GM08714 (cell line): ENCODE measurements around the gene DCBLD2.

Experiments used
- H3K4me3 ChIP-seq: fragments of 200-500 bp; sonication (Bioruptor generic); 2 replicates; pipeline ENCODE4 v1.5.1; 2014; ENCODE audit warnings: mild to moderate bottlenecking, low read length, inconsistent platforms
- ZNF274 ChIP-seq: IDR thresholded peaks from 2 replicates; pipeline ENCODE4 v1.6.1; 2012; ENCODE audit warnings: mild to moderate bottlenecking, low read depth, low read length

The DCBLD2 gene

DNA sequence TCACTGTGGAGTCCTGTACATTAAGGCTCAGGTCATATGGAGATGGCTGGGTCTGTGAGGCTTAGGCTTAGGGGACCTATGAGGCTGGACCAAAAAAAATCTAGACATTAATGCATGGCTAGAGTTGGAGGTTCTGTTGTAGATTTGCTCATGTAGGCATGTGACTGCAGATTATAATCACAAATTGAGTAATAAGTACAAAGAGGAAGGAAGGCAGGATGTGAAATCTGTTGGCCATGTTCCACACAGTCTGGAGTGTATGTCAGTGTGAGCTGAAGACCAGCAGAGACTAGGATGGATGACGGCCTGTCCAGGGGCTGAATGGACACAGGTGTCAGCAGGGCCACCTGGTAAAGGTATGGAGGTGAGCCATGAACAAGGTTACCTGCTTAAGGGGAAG, 138.4 kb downstream of the DCBLD2 start, which contains the start of gene ST3GAL6:
Gene ST3GAL6, plus strand, starts transcription at position 265 of the 400 bp plus-strand sequence. CDS start 5,101 bp downstream, outside the sequence.
- TF ChIP-seq ZNF274, result no peak
- H3K4me3 ChIP-seq, result peak within 1 kb of the TSS; percentile 11; the same call in 1 of the 2 replicates

DNA sequence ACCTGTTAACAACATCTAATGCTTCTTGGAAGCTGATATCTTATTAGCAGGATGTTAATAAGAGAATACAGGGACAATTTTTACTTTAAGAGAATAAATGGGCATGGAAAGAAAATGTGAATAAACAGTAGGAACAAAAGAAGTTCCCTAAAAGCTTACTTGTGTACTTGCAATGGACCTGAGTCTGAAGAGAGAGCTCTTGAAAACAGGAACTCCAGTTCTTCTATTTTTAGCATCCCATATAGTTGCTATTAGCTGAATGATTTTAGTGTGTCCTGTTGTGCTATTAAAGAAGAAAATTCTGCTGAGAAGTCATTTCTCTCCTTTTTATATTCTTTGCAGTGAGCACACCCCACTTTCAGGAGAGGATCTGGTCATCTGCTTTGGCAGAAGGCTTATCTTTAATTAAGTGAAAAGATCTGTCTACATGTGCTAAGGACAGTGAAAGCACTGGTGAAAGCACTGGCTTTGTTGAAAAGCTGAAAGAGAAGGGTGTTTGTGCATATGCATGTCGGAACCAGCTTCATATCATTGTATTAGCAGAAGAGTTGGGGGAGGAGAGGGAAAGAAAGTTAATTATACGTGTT, 139.8 kb downstream of the DCBLD2 start:
- H3K4me3 ChIP-seq, result no peak overlapping the region
- TF ChIP-seq ZNF274, result no peak

DNA sequence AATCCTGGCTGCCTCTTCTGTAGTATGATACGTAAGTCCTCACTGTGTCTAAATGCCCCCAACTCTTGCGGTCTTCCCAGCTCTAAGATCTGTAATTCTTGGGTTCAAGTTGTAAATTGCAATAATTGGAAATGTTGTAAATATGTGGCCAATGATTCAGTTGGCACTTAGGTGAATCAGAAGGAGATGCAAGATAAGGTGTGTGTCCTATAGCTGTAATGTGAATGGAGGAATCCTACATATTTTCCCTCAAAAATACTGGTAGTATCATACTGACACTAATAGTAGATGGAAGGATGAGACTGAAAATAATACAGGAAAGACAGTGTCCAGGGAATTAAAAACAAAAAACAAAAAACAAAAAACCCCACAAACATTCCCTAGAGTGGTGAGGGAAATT, 141.9 kb downstream of the DCBLD2 start:
- no peak overlapping the region for H3K4me3 ChIP-seq

DNA sequence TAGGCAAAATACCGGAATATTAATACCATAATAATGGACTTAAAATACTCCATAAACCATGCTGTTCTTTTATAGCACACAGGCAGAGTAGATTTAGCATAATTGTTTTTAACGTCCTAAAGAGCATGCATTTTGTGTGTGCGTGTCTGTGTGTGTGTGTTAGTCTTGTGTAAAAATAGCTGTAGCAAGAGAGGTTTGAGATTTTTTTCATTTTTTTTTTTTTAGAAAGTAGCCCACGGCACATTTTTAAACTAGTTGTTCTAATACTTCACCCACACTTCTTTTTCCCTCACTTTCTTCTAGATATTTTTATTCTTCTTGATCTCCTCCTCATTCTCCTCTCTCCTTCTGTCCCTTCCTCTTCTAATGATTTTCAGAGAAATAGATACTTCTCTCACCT, 145.9 kb downstream of the DCBLD2 start:
- TF ChIP-seq ZNF274, result no peak
- no peak overlapping the region for H3K4me3 ChIP-seq

More for the DNA sequence above, 141.9 kb downstream of the DCBLD2 start:
- TF ChIP-seq ZNF274, result no peak

DNA sequence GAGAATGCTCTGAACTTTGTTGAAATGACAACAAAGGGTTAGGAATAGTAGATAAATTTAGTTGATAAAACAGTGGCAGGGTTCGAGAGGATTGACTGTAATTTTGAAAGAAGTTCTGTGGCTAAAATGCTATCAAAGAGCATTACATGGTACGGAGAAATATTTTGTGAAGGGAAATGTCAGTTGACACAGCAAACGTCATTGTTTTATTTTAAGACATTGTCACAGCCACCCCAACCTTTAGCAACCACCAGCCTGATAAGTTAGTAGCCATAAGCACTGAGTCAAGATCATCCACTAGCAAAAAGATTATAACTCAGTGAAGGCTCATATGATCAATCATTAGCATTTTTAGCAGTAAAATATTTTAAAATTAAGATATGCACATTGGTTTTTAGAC, 147.0 kb downstream of the DCBLD2 start:
- no peak overlapping the region for H3K4me3 ChIP-seq
- TF ChIP-seq ZNF274, result no peak

DNA sequence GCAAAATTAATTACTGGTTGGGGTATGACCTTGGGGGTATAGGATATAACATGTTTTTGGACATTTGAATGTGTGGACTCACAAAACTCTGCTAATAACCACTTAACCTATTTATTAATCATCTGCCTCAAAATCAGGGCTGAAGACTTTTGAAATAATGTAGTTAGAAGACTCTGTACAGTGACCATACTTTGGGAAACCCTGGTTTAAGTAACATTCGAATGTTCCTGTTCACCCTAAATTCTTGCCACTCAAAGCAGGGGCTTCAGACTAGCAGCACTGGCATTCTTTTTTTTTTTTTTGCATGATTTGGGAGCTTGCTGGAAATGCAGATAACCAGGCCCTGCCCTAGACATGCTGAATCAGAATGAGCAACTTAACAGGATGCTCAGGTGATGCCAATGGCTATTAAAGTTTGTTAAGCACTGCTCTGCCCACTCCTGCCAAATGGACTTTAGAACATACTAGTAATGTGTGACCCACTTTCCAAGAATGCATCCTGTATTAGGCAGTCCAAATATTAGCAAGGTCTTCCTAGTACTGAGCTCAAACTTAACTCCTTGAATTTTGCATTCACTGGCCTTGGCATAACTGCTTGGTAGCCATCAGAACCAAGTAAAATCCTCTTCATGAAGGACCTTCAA, 151.1 kb downstream of the DCBLD2 start:
- no peak for TF ChIP-seq ZNF274
- H3K4me3 ChIP-seq, result no peak overlapping the region

DNA sequence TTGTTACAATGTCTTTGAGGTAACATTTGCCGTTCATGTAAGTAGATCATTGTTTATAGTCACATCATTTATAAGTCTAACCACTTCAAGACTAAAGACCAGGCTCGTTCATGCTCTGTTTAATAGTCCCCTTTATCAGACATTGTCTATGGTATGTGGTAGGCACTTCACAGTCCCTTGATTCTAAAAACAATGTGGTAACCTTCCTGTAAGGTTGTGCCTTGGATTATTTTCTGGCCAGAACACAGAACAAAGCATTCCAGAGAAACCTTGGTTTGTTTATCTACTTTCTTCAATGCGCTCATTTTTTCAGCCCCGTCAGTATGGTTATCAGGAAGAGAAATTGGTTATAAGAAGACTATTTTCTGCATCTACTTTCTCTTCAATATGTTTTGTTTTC, 154.6 kb downstream of the DCBLD2 start:
- no peak for TF ChIP-seq ZNF274
- no peak overlapping the region for H3K4me3 ChIP-seq

DNA sequence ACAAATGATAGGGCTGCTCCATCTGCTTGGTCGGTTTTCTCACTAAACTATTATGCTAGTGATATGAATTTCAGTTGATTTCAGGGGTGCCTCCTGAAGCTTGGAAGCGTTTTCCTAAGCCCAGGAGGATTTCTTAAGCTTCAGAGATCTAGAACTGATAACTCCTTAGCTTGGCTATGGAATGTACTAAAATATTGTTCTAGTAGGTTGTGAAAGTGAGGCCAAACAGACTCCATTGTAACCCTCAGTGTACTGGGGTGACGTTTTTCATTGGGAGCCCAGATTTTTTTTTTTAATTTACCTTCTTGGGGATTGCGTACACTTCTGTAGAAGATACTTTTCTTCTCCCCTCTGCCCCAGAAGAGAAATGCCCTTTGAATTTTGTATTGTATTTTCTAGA, 155.4 kb downstream of the DCBLD2 start:
- TF ChIP-seq ZNF274, result no peak
- H3K4me3 ChIP-seq, result no peak overlapping the region
